ENCODE results near the gene TMIGD2.
"Not testable (repeated sequence)": the region's sequence is repeated elsewhere in the genome, so short reads cannot be mapped to it uniquely, and the experiment has no call there.

TMIGD2 gene

GRCh38 chr19:4246767-4247593 is 55.2 kb downstream of the TMIGD2 start, which contains the start of gene YJU2:
Gene YJU2, plus strand, starts transcription at chr19:4247080. Its CDS starts 67 bp downstream, at chr19:4247147.
- H3K4me3 Mint-ChIP-seq: peak within 1 kb of the TSS; percentile 100
- H3K36me3 Mint-ChIP-seq: peaks cover 25% of the 10 kb centered on the region
- DNase-seq (ENCODE audit: low spot score in 2 of 2) (peak; percentile 96 to 99), ATAC-seq (ENCODE audit: low read depth) (peak; percentile 91)
- peaks cover 3% of the 10 kb centered on the region for H3K9me3 Mint-ChIP-seq
- peak within 1 kb of the TSS; percentile 100 for H3K27ac Mint-ChIP-seq
- no peaks in the 10 kb centered on the region for H3K27me3 Mint-ChIP-seq
- peaks cover 14% of the 10 kb centered on the region for H3K4me1 Mint-ChIP-seq

- not testable (repeated sequence) for H3K9me3 Mint-ChIP-seq; DNase-seq (ENCODE audit: low spot score in 2 of 2); H3K27me3 Mint-ChIP-seq; ATAC-seq (ENCODE audit: low read depth)
- peaks cover 17% of the 10 kb centered on the region for H3K4me1 Mint-ChIP-seq
- peaks cover 22% of the 10 kb centered on the region for H3K36me3 Mint-ChIP-seq
- H3K27ac Mint-ChIP-seq: peak overlapping the region; percentile 100
- peak overlapping the region; percentile 27 for H3K4me3 Mint-ChIP-seq
Observed at GRCh38 chr19:4245938-4246337, 56.3 kb downstream of the TMIGD2 start.
